ENCODE measurements around the gene AUTS2.

AUTS2 gene

GRCh38 chr7:69786730-69787395, 188.6 kb downstream of the AUTS2 start:
- no peak for DNase-seq
- H3K9me3 ChIP-seq (ENCODE audit: control insufficient read depth, low read length): no peaks in the 10 kb centered on the region
- H3K27me3 ChIP-seq (replicated peaks; ENCODE audit: control insufficient read depth, insufficient read depth, low read length, poor library complexity, severe bottlenecking): no peaks in the 10 kb centered on the region
- no peak overlapping the region for H3K4me3 ChIP-seq (ENCODE audit: insufficient read depth, low read depth, low read length, poor library complexity, severe bottlenecking)
- H3K36me3 ChIP-seq (ENCODE audit: control insufficient read depth, insufficient read depth, low read length): no peaks in the 10 kb centered on the region
- H3K27ac ChIP-seq (ENCODE audit: insufficient read depth, low read length, poor library complexity, severe bottlenecking): no peak overlapping the region
- no peaks in the 10 kb centered on the region for H3K4me1 ChIP-seq (ENCODE audit: control insufficient read depth, insufficient read depth, low read length, poor library complexity, severe bottlenecking)

DNA sequence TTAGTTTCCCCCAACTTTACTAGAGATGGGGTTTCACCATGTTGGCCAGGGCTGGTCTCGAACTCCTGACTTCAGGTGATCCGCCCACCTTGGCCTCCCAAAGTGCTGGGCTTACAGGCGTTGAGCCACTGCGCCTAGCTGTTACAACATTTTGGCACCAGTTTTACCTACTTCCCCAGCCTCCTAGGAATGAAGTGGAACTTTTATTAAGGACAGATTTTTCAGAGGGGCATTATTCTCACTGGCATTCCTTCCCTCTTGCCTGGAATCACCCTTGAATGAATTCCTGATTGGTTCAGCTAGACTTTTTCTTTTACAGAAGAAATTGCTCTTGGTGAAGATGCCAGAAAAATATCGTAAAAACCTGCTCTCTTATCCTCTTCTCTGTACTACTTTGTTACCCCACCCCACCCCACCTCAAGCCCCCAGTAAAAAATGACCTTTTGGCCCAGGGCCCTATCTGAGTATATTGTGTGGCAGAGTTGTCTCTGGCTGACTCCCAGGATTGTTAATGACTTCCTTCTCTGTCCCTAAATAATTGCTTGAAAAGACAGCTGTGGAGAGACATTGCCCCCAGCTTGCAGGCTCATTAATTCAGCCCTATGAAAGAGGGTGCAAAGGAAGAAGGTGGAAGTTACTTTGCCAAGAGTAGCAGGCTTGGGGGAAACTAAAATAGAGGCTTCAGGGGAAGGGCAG, 189.6 kb downstream of the AUTS2 start:
- DNase-seq: no peak
- Histone ChIP-seq H3K4me3 (ENCODE audit: insufficient read depth, low read depth, low read length, poor library complexity, severe bottlenecking) (no peak overlapping the region), H3K27me3 (replicated peaks; ENCODE audit: control insufficient read depth, insufficient read depth, low read length, poor library complexity, severe bottlenecking) (no peaks in the 10 kb centered on the region), H3K4me1 (ENCODE audit: control insufficient read depth, insufficient read depth, low read length, poor library complexity, severe bottlenecking) (no peaks in the 10 kb centered on the region), H3K9me3 (ENCODE audit: control insufficient read depth, low read length) (no peaks in the 10 kb centered on the region), H3K27ac (ENCODE audit: insufficient read depth, low read length, poor library complexity, severe bottlenecking) (no peak overlapping the region), H3K36me3 (ENCODE audit: control insufficient read depth, insufficient read depth, low read length) (no peaks in the 10 kb centered on the region)

- Histone ChIP-seq H3K27ac (ENCODE audit: insufficient read depth, low read length, poor library complexity, severe bottlenecking) (no peak overlapping the region), H3K27me3 (replicated peaks; ENCODE audit: control insufficient read depth, insufficient read depth, low read length, poor library complexity, severe bottlenecking) (no peaks in the 10 kb centered on the region), H3K4me1 (ENCODE audit: control insufficient read depth, insufficient read depth, low read length, poor library complexity, severe bottlenecking) (no peaks in the 10 kb centered on the region), H3K4me3 (ENCODE audit: insufficient read depth, low read depth, low read length, poor library complexity, severe bottlenecking) (no peak overlapping the region), H3K9me3 (ENCODE audit: control insufficient read depth, low read length) (no peaks in the 10 kb centered on the region), H3K36me3 (ENCODE audit: control insufficient read depth, insufficient read depth, low read length) (no peaks in the 10 kb centered on the region)
- no peak for DNase-seq
Observed at GRCh38 chr7:69789563-69789962, 191.3 kb downstream of the AUTS2 start.

DNA sequence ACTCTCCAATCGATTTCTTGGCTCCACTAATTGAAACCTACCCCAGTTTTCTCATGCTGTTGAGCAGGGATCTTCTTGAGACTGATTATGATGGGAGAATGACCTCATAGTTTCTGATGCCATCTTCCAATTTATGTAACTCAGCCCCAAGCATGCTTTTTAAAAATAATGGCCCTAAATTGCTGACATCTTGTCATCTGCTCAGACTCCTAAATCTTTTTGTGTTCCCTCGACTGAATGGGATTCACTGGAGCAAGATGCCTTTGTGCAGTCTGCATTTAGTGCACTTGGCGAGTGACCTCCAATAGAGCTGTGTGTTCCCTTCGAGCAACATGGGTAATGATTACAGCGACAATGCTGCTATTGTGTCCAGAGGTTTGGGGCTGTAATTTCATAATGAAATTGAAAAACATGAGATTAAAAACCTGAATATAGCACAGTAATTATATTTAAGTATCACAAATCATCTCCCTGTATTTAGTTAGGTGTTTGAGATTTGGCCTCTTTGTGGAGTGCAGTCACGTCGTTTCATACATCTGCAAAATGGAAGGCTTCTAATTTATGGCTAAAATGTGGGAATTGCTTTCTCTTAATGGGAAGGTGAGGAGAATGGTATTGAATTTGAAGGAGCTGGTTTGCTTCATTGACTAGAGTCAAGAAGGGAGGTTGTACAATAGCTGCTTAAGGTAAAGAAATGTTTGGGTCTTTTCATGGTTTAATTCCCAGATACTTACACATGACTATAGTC, 192.9 kb downstream of the AUTS2 start:
- no peaks in the 10 kb centered on the region for H3K9me3 ChIP-seq (ENCODE audit: control insufficient read depth, low read length)
- no peak overlapping the region for H3K4me3 ChIP-seq (ENCODE audit: insufficient read depth, low read depth, low read length, poor library complexity, severe bottlenecking)
- no peaks in the 10 kb centered on the region for H3K36me3 ChIP-seq (ENCODE audit: control insufficient read depth, insufficient read depth, low read length)
- no peaks in the 10 kb centered on the region for H3K27me3 ChIP-seq (replicated peaks; ENCODE audit: control insufficient read depth, insufficient read depth, low read length, poor library complexity, severe bottlenecking)
- no peak overlapping the region for H3K27ac ChIP-seq (ENCODE audit: insufficient read depth, low read length, poor library complexity, severe bottlenecking)
- DNase-seq: no peak
- no peaks in the 10 kb centered on the region for H3K4me1 ChIP-seq (ENCODE audit: control insufficient read depth, insufficient read depth, low read length, poor library complexity, severe bottlenecking)

GRCh38 chr7:69791739-69792138, 193.5 kb downstream of the AUTS2 start:
- Histone ChIP-seq H3K27me3 (replicated peaks; ENCODE audit: control insufficient read depth, insufficient read depth, low read length, poor library complexity, severe bottlenecking) (no peaks in the 10 kb centered on the region), H3K4me3 (ENCODE audit: insufficient read depth, low read depth, low read length, poor library complexity, severe bottlenecking) (no peak overlapping the region), H3K4me1 (ENCODE audit: control insufficient read depth, insufficient read depth, low read length, poor library complexity, severe bottlenecking) (no peaks in the 10 kb centered on the region), H3K27ac (ENCODE audit: insufficient read depth, low read length, poor library complexity, severe bottlenecking) (no peak overlapping the region), H3K9me3 (ENCODE audit: control insufficient read depth, low read length) (no peaks in the 10 kb centered on the region), H3K36me3 (ENCODE audit: control insufficient read depth, insufficient read depth, low read length) (no peaks in the 10 kb centered on the region)
- no peak for DNase-seq

DNA sequence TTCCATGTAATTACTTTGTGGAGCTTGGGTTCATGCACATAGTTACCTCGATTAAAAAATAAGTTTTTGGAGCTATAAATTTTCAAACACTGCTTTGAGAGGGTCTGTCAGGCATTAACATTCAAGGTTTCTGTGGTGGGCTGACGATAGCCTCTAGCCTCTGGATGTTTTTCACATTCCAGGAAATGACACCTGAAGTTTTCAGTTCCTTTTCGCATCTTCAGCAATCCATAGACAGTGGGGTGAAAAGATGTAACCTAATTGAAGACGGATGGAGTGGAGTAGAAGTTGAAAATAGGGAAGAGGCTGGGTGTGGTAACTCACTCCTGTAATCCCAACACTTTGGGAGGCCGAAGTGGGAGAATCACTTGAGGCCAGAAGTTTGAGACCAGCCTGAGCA, 197.7 kb downstream of the AUTS2 start:
- H3K9me3 ChIP-seq (ENCODE audit: control insufficient read depth, low read length): no peaks in the 10 kb centered on the region
- H3K27ac ChIP-seq (ENCODE audit: insufficient read depth, low read length, poor library complexity, severe bottlenecking): no peak overlapping the region
- no peaks in the 10 kb centered on the region for H3K27me3 ChIP-seq (replicated peaks; ENCODE audit: control insufficient read depth, insufficient read depth, low read length, poor library complexity, severe bottlenecking)
- H3K4me1 ChIP-seq (ENCODE audit: control insufficient read depth, insufficient read depth, low read length, poor library complexity, severe bottlenecking): no peaks in the 10 kb centered on the region
- H3K4me3 ChIP-seq (ENCODE audit: insufficient read depth, low read depth, low read length, poor library complexity, severe bottlenecking): no peak overlapping the region
- DNase-seq: no peak
- H3K36me3 ChIP-seq (ENCODE audit: control insufficient read depth, insufficient read depth, low read length): no peaks in the 10 kb centered on the region

- Histone ChIP-seq H3K36me3 (ENCODE audit: control insufficient read depth, insufficient read depth, low read length) (no peaks in the 10 kb centered on the region), H3K9me3 (ENCODE audit: control insufficient read depth, low read length) (no peaks in the 10 kb centered on the region), H3K4me1 (ENCODE audit: control insufficient read depth, insufficient read depth, low read length, poor library complexity, severe bottlenecking) (no peaks in the 10 kb centered on the region), H3K27me3 (replicated peaks; ENCODE audit: control insufficient read depth, insufficient read depth, low read length, poor library complexity, severe bottlenecking) (no peaks in the 10 kb centered on the region), H3K27ac (ENCODE audit: insufficient read depth, low read length, poor library complexity, severe bottlenecking) (no peak overlapping the region), H3K4me3 (ENCODE audit: insufficient read depth, low read depth, low read length, poor library complexity, severe bottlenecking) (no peak overlapping the region)
- no peak for DNase-seq
Observed at GRCh38 chr7:69796416-69796815, 198.1 kb downstream of the AUTS2 start.

DNA sequence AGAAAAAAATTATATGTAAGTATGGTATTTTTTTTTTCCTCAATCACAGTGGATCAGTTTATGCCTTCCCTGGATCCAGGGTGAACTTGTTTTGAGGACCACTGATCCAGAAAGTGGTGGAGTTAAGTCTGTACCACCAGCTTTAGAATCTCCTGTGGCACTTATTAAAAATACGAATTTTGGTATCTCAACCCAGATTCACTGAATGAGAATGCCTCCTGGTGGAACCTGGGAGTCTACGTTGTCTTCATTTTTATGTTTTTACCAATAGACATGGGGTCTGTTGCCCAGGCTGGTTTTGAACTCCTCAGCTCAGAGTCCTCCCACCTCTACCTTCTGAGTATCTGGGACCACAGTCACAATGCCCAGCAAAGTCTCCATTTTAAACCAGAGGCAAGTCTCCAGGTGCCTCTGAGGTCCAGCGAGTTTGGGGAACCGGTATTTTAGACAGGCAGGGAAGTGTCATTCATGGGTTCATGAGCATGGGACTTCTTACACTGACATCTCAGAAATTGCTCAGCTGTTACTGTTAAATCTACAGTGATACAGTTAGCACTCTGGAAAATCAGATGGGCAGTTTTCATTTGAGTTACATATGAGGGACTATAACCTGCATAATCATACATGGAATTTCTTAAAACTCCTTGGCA, 200.9 kb downstream of the AUTS2 start:
- no peaks in the 10 kb centered on the region for H3K36me3 ChIP-seq (ENCODE audit: control insufficient read depth, insufficient read depth, low read length)
- no peak for DNase-seq
- no peak overlapping the region for H3K27ac ChIP-seq (ENCODE audit: insufficient read depth, low read length, poor library complexity, severe bottlenecking)
- H3K4me3 ChIP-seq (ENCODE audit: insufficient read depth, low read depth, low read length, poor library complexity, severe bottlenecking): no peak overlapping the region
- no peaks in the 10 kb centered on the region for H3K27me3 ChIP-seq (replicated peaks; ENCODE audit: control insufficient read depth, insufficient read depth, low read length, poor library complexity, severe bottlenecking)
- no peaks in the 10 kb centered on the region for H3K9me3 ChIP-seq (ENCODE audit: control insufficient read depth, low read length)
- H3K4me1 ChIP-seq (ENCODE audit: control insufficient read depth, insufficient read depth, low read length, poor library complexity, severe bottlenecking): no peaks in the 10 kb centered on the region

GRCh38 chr7:69799990-69800389, 201.7 kb downstream of the AUTS2 start:
- no peak for DNase-seq
- Histone ChIP-seq H3K36me3 (ENCODE audit: control insufficient read depth, insufficient read depth, low read length) (no peaks in the 10 kb centered on the region), H3K27me3 (replicated peaks; ENCODE audit: control insufficient read depth, insufficient read depth, low read length, poor library complexity, severe bottlenecking) (no peaks in the 10 kb centered on the region), H3K9me3 (ENCODE audit: control insufficient read depth, low read length) (no peaks in the 10 kb centered on the region), H3K27ac (ENCODE audit: insufficient read depth, low read length, poor library complexity, severe bottlenecking) (no peak overlapping the region), H3K4me1 (ENCODE audit: control insufficient read depth, insufficient read depth, low read length, poor library complexity, severe bottlenecking) (no peaks in the 10 kb centered on the region), H3K4me3 (ENCODE audit: insufficient read depth, low read depth, low read length, poor library complexity, severe bottlenecking) (no peak overlapping the region)

- H3K9me3 ChIP-seq (ENCODE audit: control insufficient read depth, low read length): no peaks in the 10 kb centered on the region
- no peak overlapping the region for H3K4me3 ChIP-seq (ENCODE audit: insufficient read depth, low read depth, low read length, poor library complexity, severe bottlenecking)
- no peak overlapping the region for H3K27ac ChIP-seq (ENCODE audit: insufficient read depth, low read length, poor library complexity, severe bottlenecking)
- H3K27me3 ChIP-seq (replicated peaks; ENCODE audit: control insufficient read depth, insufficient read depth, low read length, poor library complexity, severe bottlenecking): no peaks in the 10 kb centered on the region
- no peak for DNase-seq
- H3K4me1 ChIP-seq (ENCODE audit: control insufficient read depth, insufficient read depth, low read length, poor library complexity, severe bottlenecking): no peaks in the 10 kb centered on the region
- no peaks in the 10 kb centered on the region for H3K36me3 ChIP-seq (ENCODE audit: control insufficient read depth, insufficient read depth, low read length)
Observed at GRCh38 chr7:69800495-69800894, 202.2 kb downstream of the AUTS2 start.
